ENCODE data around the gene NMRAL1.

The NMRAL1 gene

GRCh38 chr16:4460936-4461249 lies 13.5 kb downstream of the NMRAL1 start:
- H3K4me3 ChIP-seq (replicated peaks; ENCODE audit: low read depth, low read length), result no peak overlapping the region
- TF ChIP-seq CTCF (IDR thresholded peaks at IDR 0.05; ENCODE audit: low read length, missing control alignments), result no peak
- no peak for DNase-seq (ENCODE audit: low read depth)

GRCh38 chr16:4455951-4456350 lies 18.5 kb downstream of the NMRAL1 start:
- TF ChIP-seq CTCF (IDR thresholded peaks at IDR 0.05; ENCODE audit: low read length, missing control alignments), result no peak
- no peak overlapping the region for H3K4me3 ChIP-seq (replicated peaks; ENCODE audit: low read depth, low read length)
- DNase-seq (ENCODE audit: low read depth), result no peak

GRCh38 chr16:4455081-4455480 lies 19.3 kb downstream of the NMRAL1 start:
- H3K4me3 ChIP-seq (replicated peaks; ENCODE audit: low read depth, low read length), result no peak overlapping the region
- DNase-seq (ENCODE audit: low read depth), result no peak
- TF ChIP-seq CTCF (IDR thresholded peaks at IDR 0.05; ENCODE audit: low read length, missing control alignments), result no peak

GRCh38 chr16:4454623-4455022 lies 19.8 kb downstream of the NMRAL1 start:
- TF ChIP-seq CTCF (IDR thresholded peaks at IDR 0.05; ENCODE audit: low read length, missing control alignments), result no peak
- no peak for DNase-seq (ENCODE audit: low read depth)
- no peak overlapping the region for H3K4me3 ChIP-seq (replicated peaks; ENCODE audit: low read depth, low read length)

GRCh38 chr16:4452674-4453073 lies 21.8 kb downstream of the NMRAL1 start:
- DNase-seq (ENCODE audit: low read depth), result no peak
- H3K4me3 ChIP-seq (replicated peaks; ENCODE audit: low read depth, low read length), result no peak overlapping the region
- no peak for TF ChIP-seq CTCF (IDR thresholded peaks at IDR 0.05; ENCODE audit: low read length, missing control alignments)

- no peak for DNase-seq (ENCODE audit: low read depth)
- H3K4me3 ChIP-seq (replicated peaks; ENCODE audit: low read depth, low read length), result no peak overlapping the region
- TF ChIP-seq CTCF (IDR thresholded peaks at IDR 0.05; ENCODE audit: low read length, missing control alignments), result no peak
These were observed 23.4 kb downstream of the NMRAL1 start for GRCh38 chr16:4450931-4451519.

GRCh38 chr16:4450430-4450829 lies 24.0 kb downstream of the NMRAL1 start:
- no peak for TF ChIP-seq CTCF (IDR thresholded peaks at IDR 0.05; ENCODE audit: low read length, missing control alignments)
- H3K4me3 ChIP-seq (replicated peaks; ENCODE audit: low read depth, low read length), result no peak overlapping the region
- no peak for DNase-seq (ENCODE audit: low read depth)

Data from fibroblast of pulmonary artery (primary cell).